ENCODE results near the gene TNFSF15. TPM values are rescaled to one million over a fixed set of nuclear protein-coding genes. Genes with fewer than 3 reads are reported as not detected.

The TNFSF15 gene
- total RNA-seq, 1 experiment from 2014 or later = 0.03 TPM

DNA sequence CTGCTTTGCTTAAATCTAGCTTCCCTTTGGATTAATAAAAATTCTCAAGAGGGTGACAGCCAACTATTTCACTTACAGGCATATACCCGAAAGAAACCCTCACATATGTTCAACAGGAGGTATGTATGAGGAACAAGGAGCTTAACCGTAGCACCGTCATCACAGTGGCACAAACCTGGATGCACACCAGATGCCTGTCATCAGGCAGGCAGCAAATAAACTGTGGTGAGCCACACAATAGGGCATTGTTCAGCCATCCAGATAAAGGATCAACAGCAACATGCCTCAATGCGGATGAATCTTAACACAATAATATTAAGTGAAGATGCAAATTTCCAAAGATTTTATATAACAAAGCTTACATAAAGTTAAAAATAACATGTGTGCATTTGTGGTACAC, 5.5 kb upstream of the TNFSF15 start:
- DNase-seq (ENCODE audit: low read depth, low spot score) = no peak
- Histone ChIP-seq H3K9me3 (ENCODE audit: control insufficient read depth, insufficient read depth, low read depth, low read length) (no peaks in the 10 kb centered on the region), H3K4me3 (ENCODE audit: low read depth in 2 of 2, low read length in 2 of 2) (no peak overlapping the region), H3K27ac (ENCODE audit: low read length) (no peak overlapping the region), H3K27me3 (ENCODE audit: control insufficient read depth, insufficient read depth, low read length) (no peaks in the 10 kb centered on the region), H3K4me1 (ENCODE audit: control insufficient read depth, insufficient read depth, low read length) (no peaks in the 10 kb centered on the region), H3K36me3 (ENCODE audit: control insufficient read depth, insufficient read depth, low read length) (no peaks in the 10 kb centered on the region)
- BruUV-seq (replicated peaks) = no TSS peak
- ATAC-seq = no peak
- in situ Hi-C loops (cut with HindIII; ENCODE audit: low pct_unique_long_range_greater_than_20kb, low sequenced_read_pairs) (no loop called here), intact Hi-C loops (cut with micrococcal nuclease; ENCODE audit: unreplicated experiment) (no loop called here)
- ChIA-PET POLR2A (no interaction called here), CTCF (no interaction called here)
- no peak for TF ChIP-seq TCF7L2 (IDR thresholded peaks at IDR 0.05; ENCODE audit: low read depth, low read length)
- TF ChIP-seq POLR2AphosphoS5 (IDR thresholded peaks at IDR 0.05; ENCODE audit: low read depth, low read length) = no peak
- TF ChIP-seq, protein P1, sequence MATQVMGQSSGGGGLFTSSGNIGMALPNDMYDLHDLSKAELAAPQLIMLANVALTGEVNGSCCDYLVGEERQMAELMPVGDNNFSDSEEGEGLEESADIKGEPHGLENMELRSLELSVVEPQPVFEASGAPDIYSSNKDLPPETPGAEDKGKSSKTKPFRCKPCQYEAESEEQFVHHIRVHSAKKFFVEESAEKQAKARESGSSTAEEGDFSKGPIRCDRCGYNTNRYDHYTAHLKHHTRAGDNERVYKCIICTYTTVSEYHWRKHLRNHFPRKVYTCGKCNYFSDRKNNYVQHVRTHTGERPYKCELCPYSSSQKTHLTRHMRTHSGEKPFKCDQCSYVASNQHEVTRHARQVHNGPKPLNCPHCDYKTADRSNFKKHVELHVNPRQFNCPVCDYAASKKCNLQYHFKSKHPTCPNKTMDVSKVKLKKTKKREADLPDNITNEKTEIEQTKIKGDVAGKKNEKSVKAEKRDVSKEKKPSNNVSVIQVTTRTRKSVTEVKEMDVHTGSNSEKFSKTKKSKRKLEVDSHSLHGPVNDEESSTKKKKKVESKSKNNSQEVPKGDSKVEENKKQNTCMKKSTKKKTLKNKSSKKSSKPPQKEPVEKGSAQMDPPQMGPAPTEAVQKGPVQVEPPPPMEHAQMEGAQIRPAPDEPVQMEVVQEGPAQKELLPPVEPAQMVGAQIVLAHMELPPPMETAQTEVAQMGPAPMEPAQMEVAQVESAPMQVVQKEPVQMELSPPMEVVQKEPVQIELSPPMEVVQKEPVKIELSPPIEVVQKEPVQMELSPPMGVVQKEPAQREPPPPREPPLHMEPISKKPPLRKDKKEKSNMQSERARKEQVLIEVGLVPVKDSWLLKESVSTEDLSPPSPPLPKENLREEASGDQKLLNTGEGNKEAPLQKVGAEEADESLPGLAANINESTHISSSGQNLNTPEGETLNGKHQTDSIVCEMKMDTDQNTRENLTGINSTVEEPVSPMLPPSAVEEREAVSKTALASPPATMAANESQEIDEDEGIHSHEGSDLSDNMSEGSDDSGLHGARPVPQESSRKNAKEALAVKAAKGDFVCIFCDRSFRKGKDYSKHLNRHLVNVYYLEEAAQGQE (IDR thresholded peaks at IDR 0.05; ENCODE audit: insufficient read depth in 1 of 2, low read depth in 2 of 2, low read length in 1 of 2) = no peak
- TF ChIP-seq, protein P2, sequence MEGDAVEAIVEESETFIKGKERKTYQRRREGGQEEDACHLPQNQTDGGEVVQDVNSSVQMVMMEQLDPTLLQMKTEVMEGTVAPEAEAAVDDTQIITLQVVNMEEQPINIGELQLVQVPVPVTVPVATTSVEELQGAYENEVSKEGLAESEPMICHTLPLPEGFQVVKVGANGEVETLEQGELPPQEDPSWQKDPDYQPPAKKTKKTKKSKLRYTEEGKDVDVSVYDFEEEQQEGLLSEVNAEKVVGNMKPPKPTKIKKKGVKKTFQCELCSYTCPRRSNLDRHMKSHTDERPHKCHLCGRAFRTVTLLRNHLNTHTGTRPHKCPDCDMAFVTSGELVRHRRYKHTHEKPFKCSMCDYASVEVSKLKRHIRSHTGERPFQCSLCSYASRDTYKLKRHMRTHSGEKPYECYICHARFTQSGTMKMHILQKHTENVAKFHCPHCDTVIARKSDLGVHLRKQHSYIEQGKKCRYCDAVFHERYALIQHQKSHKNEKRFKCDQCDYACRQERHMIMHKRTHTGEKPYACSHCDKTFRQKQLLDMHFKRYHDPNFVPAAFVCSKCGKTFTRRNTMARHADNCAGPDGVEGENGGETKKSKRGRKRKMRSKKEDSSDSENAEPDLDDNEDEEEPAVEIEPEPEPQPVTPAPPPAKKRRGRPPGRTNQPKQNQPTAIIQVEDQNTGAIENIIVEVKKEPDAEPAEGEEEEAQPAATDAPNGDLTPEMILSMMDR (IDR thresholded peaks at IDR 0.05) = no peak
- TF ChIP-seq SIN3A (IDR thresholded peaks at IDR 0.05; ENCODE audit: borderline replicate concordance, insufficient read depth, low read depth, low read length) = no peak

DNA sequence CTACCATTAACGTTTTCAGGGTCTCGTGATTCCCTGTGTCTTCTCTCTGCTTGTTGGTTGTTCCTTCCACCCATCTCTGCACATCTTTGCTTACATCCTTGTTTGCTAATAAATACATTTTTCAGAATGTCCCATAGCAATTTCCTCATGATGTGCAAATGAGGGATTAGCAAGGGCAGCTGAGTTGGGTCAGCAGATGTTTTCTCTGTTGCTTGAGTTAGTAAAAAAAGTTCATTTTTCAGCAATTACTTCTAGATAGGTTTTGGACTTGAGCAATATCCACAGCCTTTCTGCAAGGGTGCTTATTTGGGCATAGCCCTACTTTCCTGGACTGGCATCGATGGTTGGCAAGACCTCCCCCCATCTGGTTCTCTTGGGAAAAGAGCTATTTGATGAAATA, 4.8 kb upstream of the TNFSF15 start:
- intact Hi-C loops (cut with micrococcal nuclease; ENCODE audit: unreplicated experiment) (no loop called here), in situ Hi-C loops (cut with HindIII; ENCODE audit: low pct_unique_long_range_greater_than_20kb, low sequenced_read_pairs) (no loop called here)
- no TSS peak for BruUV-seq (replicated peaks)
- H3K36me3 ChIP-seq (ENCODE audit: control insufficient read depth, insufficient read depth, low read length) = no peaks in the 10 kb centered on the region
- DNase-seq (ENCODE audit: low read depth, low spot score) = no peak
- H3K9me3 ChIP-seq (ENCODE audit: control insufficient read depth, insufficient read depth, low read depth, low read length) = no peaks in the 10 kb centered on the region
- no peaks in the 10 kb centered on the region for H3K4me1 ChIP-seq (ENCODE audit: control insufficient read depth, insufficient read depth, low read length)
- H3K27ac ChIP-seq (ENCODE audit: low read length) = no peak overlapping the region
- H3K27me3 ChIP-seq (ENCODE audit: control insufficient read depth, insufficient read depth, low read length) = no peaks in the 10 kb centered on the region
- ATAC-seq = no peak
- ChIA-PET CTCF (no interaction called here), POLR2A (no interaction called here)
- H3K4me3 ChIP-seq (ENCODE audit: low read depth in 2 of 2, low read length in 2 of 2) = no peak overlapping the region
- TF ChIP-seq, protein P2 (IDR thresholded peaks at IDR 0.05) = no peak
- TF ChIP-seq TCF7L2 (IDR thresholded peaks at IDR 0.05; ENCODE audit: low read depth, low read length) = no peak
- TF ChIP-seq, protein P1 (IDR thresholded peaks at IDR 0.05; ENCODE audit: insufficient read depth in 1 of 2, low read depth in 2 of 2, low read length in 1 of 2) = no peak
- no peak for TF ChIP-seq SIN3A (IDR thresholded peaks at IDR 0.05; ENCODE audit: borderline replicate concordance, insufficient read depth, low read depth, low read length)
- TF ChIP-seq POLR2AphosphoS5 (IDR thresholded peaks at IDR 0.05; ENCODE audit: low read depth, low read length) = no peak

All from Panc1 (cell line).